SU-DHL-6 (cell line): ENCODE results near the gene ARHGAP6.

Source experiments
- EZH2phosphoT487 ChIP-seq: fragments of 200-600 bp; sonication (generic), shearing (Covaris generic); conservative IDR thresholded peaks from 2 replicates; pipeline ENCODE4 v1.6.1; 2018; ENCODE audit warnings: mild to moderate bottlenecking, antibody characterized with exemption, low read length, moderate library complexity, mixed read lengths
- TF ChIP-seq, protein P1 (sequence below): fragments of 200-600 bp; sonication (generic); IDR thresholded peaks from one replicate; pipeline ENCODE4 v1.5.1; 2017; ENCODE audit warnings: antibody characterized with exemption, mild to moderate bottlenecking, low read length, moderate library complexity; ENCODE audit not compliant: insufficient read depth, poor library complexity, severe bottlenecking

DNA sequence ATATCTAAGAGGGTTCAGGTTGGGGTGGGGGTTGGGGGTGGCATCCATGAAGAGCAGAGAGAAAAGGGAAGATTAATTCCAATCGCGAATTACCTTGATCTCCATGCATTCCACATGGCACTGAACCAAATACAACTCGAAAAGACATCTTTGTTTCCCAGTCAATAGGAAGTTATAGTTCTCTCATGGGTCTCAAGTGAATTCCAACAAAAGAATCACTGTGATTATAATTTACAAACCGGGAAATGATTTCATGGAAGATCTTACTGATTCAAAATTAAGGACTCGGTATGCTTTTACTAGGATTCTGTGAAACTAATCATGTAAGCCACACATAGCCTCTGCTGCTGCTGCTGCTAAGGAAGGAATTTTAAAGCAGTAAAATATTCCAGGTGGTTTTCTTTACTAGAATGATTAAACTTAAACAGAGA is 399.1 kb downstream of the ARHGAP6 start:
- TF ChIP-seq EZH2phosphoT487 = no peak
- TF ChIP-seq, protein P1, sequence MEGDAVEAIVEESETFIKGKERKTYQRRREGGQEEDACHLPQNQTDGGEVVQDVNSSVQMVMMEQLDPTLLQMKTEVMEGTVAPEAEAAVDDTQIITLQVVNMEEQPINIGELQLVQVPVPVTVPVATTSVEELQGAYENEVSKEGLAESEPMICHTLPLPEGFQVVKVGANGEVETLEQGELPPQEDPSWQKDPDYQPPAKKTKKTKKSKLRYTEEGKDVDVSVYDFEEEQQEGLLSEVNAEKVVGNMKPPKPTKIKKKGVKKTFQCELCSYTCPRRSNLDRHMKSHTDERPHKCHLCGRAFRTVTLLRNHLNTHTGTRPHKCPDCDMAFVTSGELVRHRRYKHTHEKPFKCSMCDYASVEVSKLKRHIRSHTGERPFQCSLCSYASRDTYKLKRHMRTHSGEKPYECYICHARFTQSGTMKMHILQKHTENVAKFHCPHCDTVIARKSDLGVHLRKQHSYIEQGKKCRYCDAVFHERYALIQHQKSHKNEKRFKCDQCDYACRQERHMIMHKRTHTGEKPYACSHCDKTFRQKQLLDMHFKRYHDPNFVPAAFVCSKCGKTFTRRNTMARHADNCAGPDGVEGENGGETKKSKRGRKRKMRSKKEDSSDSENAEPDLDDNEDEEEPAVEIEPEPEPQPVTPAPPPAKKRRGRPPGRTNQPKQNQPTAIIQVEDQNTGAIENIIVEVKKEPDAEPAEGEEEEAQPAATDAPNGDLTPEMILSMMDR = no peak
